ENCODE data around the gene CARS2.

Gene CARS2

DNA sequence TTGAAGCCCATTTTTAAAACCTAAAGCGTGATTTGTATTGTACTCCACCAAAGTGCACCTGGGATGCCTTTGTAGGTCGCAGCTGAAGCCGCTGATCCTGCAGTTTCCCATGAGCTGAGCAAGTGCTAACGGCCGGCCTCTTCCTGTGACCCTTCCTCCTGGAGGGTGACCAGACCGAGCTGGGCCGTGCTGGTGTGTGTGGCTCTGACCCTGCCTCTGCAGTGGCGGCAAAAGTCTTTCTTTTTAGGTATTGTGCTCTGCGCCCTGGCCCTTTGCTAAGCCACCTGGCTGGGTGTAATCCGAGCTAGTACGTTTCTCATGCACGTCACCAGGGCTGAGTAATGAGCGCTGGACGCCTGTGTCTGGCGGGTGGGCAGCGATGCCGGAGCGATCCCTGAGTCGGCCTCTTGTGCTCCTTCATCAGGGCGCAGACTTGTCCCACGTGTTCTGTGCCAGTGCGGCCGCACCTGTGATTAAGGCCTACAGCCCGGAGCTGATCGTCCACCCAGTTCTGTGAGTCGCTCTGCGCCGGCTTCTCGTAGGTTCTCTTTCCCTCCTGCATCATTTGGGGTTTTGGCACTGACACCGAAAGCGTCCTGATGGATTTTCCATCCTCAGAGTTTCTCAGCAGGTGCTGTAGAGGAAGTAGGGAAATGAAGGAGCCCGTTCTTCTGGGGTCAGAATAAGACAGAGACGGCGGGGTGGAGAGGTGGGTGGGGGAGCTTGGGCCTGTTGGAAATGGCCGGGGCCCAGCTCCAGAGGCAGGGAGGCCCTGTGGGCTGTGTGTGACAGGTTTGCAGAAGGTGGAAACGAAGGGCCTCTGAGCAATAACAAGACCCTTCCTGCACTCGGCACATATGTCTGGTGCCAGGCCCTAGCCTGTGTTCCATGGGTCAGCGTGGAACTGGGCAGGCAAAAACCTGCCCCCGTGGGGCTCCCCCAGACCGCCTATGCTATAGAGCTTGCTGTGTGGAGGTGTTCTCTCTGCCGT lies 80.9 kb downstream of the CARS2 start:
- H3K27me3 ChIP-seq (replicated peaks; ENCODE audit: control insufficient read depth, insufficient read depth, low read length), result no peaks in the 10 kb centered on the region
- DNase-seq (ENCODE audit: low read depth), result no peak
- no peaks in the 10 kb centered on the region for H3K9me3 ChIP-seq (ENCODE audit: control insufficient read depth, low read length)
- peaks cover 46% of the 10 kb centered on the region for H3K36me3 ChIP-seq (ENCODE audit: control insufficient read depth, insufficient read depth, low read length, severe bottlenecking)
- peaks cover 5% of the 10 kb centered on the region for H3K4me1 ChIP-seq (ENCODE audit: control insufficient read depth, insufficient read depth, low read length)
- no peak overlapping the region for H3K4me3 ChIP-seq (ENCODE audit: low read length)
- no peak overlapping the region for H3K9ac ChIP-seq (ENCODE audit: low read length)

GRCh38 chr13:110620596-110620995 lies 85.3 kb downstream of the CARS2 start:
- peaks cover 22% of the 10 kb centered on the region for H3K4me1 ChIP-seq (ENCODE audit: control insufficient read depth, insufficient read depth, low read length)
- DNase-seq (ENCODE audit: low read depth), result no peak
- H3K27me3 ChIP-seq (replicated peaks; ENCODE audit: control insufficient read depth, insufficient read depth, low read length), result no peaks in the 10 kb centered on the region
- no peaks in the 10 kb centered on the region for H3K9me3 ChIP-seq (ENCODE audit: control insufficient read depth, low read length)
- no peak overlapping the region for H3K9ac ChIP-seq (ENCODE audit: low read length)
- H3K36me3 ChIP-seq (ENCODE audit: control insufficient read depth, insufficient read depth, low read length, severe bottlenecking), result peaks cover 26% of the 10 kb centered on the region
- H3K4me3 ChIP-seq (ENCODE audit: low read length), result no peak overlapping the region

GRCh38 chr13:110618780-110619179 lies 87.1 kb downstream of the CARS2 start:
- H3K9me3 ChIP-seq (ENCODE audit: control insufficient read depth, low read length), result no peaks in the 10 kb centered on the region
- DNase-seq (ENCODE audit: low read depth), result no peak
- H3K36me3 ChIP-seq (ENCODE audit: control insufficient read depth, insufficient read depth, low read length, severe bottlenecking), result peaks cover 15% of the 10 kb centered on the region
- no peaks in the 10 kb centered on the region for H3K27me3 ChIP-seq (replicated peaks; ENCODE audit: control insufficient read depth, insufficient read depth, low read length)
- no peak overlapping the region for H3K4me3 ChIP-seq (ENCODE audit: low read length)
- H3K9ac ChIP-seq (ENCODE audit: low read length), result no peak overlapping the region
- H3K4me1 ChIP-seq (ENCODE audit: control insufficient read depth, insufficient read depth, low read length), result peaks cover 30% of the 10 kb centered on the region

DNA sequence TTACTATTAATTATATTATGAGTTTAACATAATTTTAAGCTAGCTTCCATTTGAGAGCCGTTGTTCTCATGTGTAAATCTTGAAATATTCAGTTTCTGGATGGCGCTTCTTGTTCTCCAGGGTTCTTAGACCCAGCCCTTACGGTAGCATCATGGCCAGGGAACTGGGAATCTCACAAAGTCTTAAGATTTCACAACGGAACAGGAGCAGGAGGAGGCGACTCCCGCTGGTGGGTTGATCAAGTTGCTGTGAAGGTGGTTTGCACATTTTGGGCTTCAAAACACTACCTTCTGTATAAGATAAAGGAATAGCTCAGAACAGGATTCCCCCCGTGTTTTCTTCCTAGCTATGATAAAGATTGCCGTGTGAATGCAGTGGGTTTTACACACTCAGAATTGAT lies 87.7 kb downstream of the CARS2 start:
- peaks cover 12% of the 10 kb centered on the region for H3K36me3 ChIP-seq (ENCODE audit: control insufficient read depth, insufficient read depth, low read length, severe bottlenecking)
- no peaks in the 10 kb centered on the region for H3K9me3 ChIP-seq (ENCODE audit: control insufficient read depth, low read length)
- no peak for DNase-seq (ENCODE audit: low read depth)
- H3K9ac ChIP-seq (ENCODE audit: low read length), result no peak overlapping the region
- no peak overlapping the region for H3K4me3 ChIP-seq (ENCODE audit: low read length)
- peaks cover 30% of the 10 kb centered on the region for H3K4me1 ChIP-seq (ENCODE audit: control insufficient read depth, insufficient read depth, low read length)
- no peaks in the 10 kb centered on the region for H3K27me3 ChIP-seq (replicated peaks; ENCODE audit: control insufficient read depth, insufficient read depth, low read length)

GRCh38 chr13:110617321-110618072 lies 88.4 kb downstream of the CARS2 start:
- no peaks in the 10 kb centered on the region for H3K9me3 ChIP-seq (ENCODE audit: control insufficient read depth, low read length)
- peaks cover 30% of the 10 kb centered on the region for H3K4me1 ChIP-seq (ENCODE audit: control insufficient read depth, insufficient read depth, low read length)
- DNase-seq (ENCODE audit: low read depth), result peak; percentile 69
- peaks cover 5% of the 10 kb centered on the region for H3K36me3 ChIP-seq (ENCODE audit: control insufficient read depth, insufficient read depth, low read length, severe bottlenecking)
- peak overlapping the region; percentile 93 for H3K9ac ChIP-seq (ENCODE audit: low read length)
- H3K27me3 ChIP-seq (replicated peaks; ENCODE audit: control insufficient read depth, insufficient read depth, low read length), result no peaks in the 10 kb centered on the region
- H3K4me3 ChIP-seq (ENCODE audit: low read length), result peak overlapping the region; percentile 93

DNA sequence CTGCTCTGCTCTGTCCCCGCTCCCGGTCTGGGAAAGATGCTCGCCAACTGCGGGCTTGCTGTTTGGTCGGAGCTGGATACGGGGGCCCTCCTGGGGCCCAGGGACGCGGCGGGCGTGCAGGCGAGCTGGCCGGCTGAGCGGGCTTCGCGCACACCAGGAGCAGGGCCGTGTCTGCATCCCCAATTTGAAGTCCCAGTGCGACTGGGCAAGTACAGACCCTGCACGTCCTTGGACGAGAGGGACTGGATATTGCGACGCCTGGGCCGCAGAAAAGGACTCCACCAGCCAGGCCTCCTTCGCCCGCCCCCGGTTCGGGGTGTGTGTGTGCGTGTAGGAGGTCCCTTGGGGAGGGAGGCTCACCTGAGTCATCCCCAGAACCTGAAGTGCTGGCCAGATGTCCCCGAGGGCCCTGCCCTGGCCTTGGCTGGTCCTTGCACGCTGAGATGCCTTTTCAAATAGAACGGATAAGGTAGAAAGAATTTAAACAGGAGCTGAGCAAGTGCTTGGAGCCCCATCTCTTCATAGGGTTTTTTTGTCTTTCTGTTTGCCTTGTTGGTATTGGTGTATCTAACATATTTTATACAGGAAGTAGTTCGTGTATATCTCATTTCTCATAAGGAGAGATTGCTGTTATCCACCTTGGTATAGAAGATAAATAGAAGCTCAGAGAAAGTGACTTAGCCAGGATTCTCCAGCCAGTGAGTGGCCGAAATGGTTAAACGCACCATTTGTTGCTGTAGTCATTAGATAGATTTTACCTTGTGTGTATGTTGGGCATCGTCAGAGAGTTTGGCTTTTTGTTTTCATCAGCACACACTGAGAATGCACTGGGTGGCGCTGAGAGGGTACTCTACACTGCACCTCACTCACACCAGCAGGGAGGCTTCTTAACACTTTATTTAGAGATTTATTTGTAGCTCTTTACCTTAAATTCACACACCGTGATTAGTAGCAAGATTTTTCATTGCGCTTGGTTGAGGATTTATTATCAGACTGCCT lies 89.5 kb downstream of the CARS2 start:
- Histone ChIP-seq H3K9me3 (ENCODE audit: control insufficient read depth, low read length) (no peaks in the 10 kb centered on the region), H3K27me3 (replicated peaks; ENCODE audit: control insufficient read depth, insufficient read depth, low read length) (no peaks in the 10 kb centered on the region), H3K36me3 (ENCODE audit: control insufficient read depth, insufficient read depth, low read length, severe bottlenecking) (no peaks in the 10 kb centered on the region), H3K4me1 (ENCODE audit: control insufficient read depth, insufficient read depth, low read length) (peaks cover 35% of the 10 kb centered on the region), H3K4me3 (ENCODE audit: low read length) (peak overlapping the region; percentile 93), H3K9ac (ENCODE audit: low read length) (peak overlapping the region; percentile 93)
- peak; percentile 73 for DNase-seq (ENCODE audit: low read depth)

DNA sequence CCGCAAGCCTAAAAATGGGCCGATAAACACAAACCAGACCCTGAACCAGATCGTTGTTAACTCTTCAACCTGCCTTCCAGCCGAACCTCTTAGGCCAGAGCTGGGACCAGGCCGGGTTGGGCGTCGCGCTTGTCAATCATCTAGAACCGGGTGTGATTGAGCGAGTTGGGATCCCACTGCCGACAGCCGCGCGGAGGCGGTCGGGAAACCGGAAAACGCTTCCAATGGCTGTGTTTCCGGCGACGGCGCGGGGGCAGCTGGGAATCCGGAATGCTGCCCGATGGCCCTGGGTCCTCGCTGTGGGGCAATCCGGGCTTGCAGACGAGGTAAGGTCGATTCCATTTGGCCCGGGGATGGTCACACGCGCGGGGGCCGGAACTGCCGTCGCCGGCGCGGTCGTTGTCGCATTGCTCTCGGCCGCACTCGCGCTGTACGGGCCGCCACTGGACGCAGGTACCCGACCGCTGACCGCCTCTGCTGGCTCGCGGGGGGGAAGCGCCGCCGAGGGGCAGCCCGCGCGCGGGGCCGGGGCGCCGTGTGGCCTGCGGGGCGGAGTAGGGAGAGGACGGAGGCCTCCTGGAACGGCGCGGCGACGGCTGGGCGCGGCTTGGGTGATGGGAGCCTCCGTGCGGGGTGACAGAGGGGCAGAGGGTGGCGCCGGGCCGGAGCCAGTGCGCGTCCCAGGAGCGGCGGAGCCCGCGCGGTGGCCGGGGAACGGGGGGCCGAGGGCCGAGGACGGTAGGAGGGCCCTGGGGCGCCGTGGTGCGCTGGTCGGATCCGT lies 90.4 kb downstream of the CARS2 start, which contains the start of gene NAXD:
Gene NAXD (plus strand): TSS at position 224 of the 781 bp plus-strand sequence. CDS start 57 bp downstream, at position 281.
- Histone ChIP-seq H3K36me3 (ENCODE audit: control insufficient read depth, insufficient read depth, low read length, severe bottlenecking) (no peaks in the 10 kb centered on the region), H3K27me3 (replicated peaks; ENCODE audit: control insufficient read depth, insufficient read depth, low read length) (no peaks in the 10 kb centered on the region), H3K9me3 (ENCODE audit: control insufficient read depth, low read length) (no peaks in the 10 kb centered on the region), H3K4me3 (ENCODE audit: low read length) (peak within 1 kb of the TSS; percentile 93), H3K4me1 (ENCODE audit: control insufficient read depth, insufficient read depth, low read length) (peaks cover 36% of the 10 kb centered on the region), H3K9ac (ENCODE audit: low read length) (peak within 1 kb of the TSS; percentile 93)
- DNase-seq (ENCODE audit: low read depth), result peak; percentile 97

- no peak for DNase-seq (ENCODE audit: low read depth)
- Histone ChIP-seq H3K9me3 (ENCODE audit: control insufficient read depth, low read length) (no peaks in the 10 kb centered on the region), H3K9ac (ENCODE audit: low read length) (peak overlapping the region; percentile 93), H3K36me3 (ENCODE audit: control insufficient read depth, insufficient read depth, low read length, severe bottlenecking) (no peaks in the 10 kb centered on the region), H3K4me3 (ENCODE audit: low read length) (peak overlapping the region; percentile 93), H3K27me3 (replicated peaks; ENCODE audit: control insufficient read depth, insufficient read depth, low read length) (no peaks in the 10 kb centered on the region), H3K4me1 (ENCODE audit: control insufficient read depth, insufficient read depth, low read length) (peaks cover 36% of the 10 kb centered on the region)
These were observed 91.0 kb downstream of the CARS2 start for GRCh38 chr13:110615005-110615321.

DNA sequence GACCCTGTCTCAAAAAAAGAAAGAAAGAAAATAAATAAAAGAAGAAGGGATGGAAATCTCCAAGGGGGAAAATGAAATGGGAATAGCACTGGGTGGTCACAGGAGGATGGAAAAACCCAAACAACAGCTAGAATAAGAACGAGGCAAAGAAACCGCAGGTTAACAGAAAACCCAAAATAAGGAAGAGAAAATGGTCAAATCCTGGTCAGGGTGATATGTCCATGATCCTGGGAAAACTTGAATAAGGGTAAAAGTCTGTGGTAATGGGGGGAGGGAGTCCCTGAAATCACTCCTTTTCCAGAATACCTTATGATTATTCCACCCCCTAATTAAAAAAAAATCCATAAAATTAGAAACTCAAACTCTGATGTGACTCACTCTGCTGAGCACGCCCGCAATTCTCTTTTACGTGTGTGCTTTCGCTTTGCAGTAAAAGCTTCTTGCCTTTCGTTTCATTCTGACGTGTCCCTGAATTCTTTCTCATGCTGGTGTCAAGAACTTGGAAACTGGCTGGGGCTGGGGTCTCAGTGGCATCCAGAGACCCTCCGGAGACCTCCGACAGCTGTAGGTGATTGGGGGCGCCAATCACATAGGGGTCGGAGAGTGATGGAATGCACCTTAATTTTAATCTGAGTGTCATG lies 94.8 kb downstream of the CARS2 start:
- peaks cover 21% of the 10 kb centered on the region for H3K4me1 ChIP-seq (ENCODE audit: control insufficient read depth, insufficient read depth, low read length)
- H3K27me3 ChIP-seq (replicated peaks; ENCODE audit: control insufficient read depth, insufficient read depth, low read length), result no peaks in the 10 kb centered on the region
- no peaks in the 10 kb centered on the region for H3K36me3 ChIP-seq (ENCODE audit: control insufficient read depth, insufficient read depth, low read length, severe bottlenecking)
- H3K9ac ChIP-seq (ENCODE audit: low read length), result no peak overlapping the region
- H3K9me3 ChIP-seq (ENCODE audit: control insufficient read depth, low read length), result no peaks in the 10 kb centered on the region
- H3K4me3 ChIP-seq (ENCODE audit: low read length), result no peak overlapping the region
- DNase-seq (ENCODE audit: low read depth), result no peak
